GM12878 (cell line): ENCODE data around the gene WARS2.

Experiments used
- BHLHE40 ChIP-seq, 2 experiments: fragments of 450-650 bp in 1 of 2; IDR thresholded peaks; 2 replicates each; pipeline ENCODE4 v1.6.1; 2011 to 2017; ENCODE audit warnings: low read depth in 2 of 2, borderline replicate concordance in 1 of 2, improper control_type of control experiment in 1 of 2, low read length in 1 of 2, mild to moderate bottlenecking in 1 of 2
- EED ChIP-seq: sonication (generic); IDR thresholded peaks from 2 replicates; pipeline ENCODE4 v1.6.1; 2016; ENCODE audit warnings: antibody characterized with exemption, low read depth
- EP300 ChIP-seq, 2 experiments: fragments of 150-350 bp in 1 of 2; IDR thresholded peaks; 2 replicates each; pipeline ENCODE4 v1.6.1; 2011 to 2012; ENCODE audit warnings: low read depth in 2 of 2, low read length in 2 of 2, borderline replicate concordance in 1 of 2, improper control_type of control experiment in 1 of 2, inconsistent platforms in 1 of 2; ENCODE audit not compliant: control insufficient read depth in 1 of 2
- IKZF1 ChIP-seq: fragments of 450-650 bp; conservative IDR thresholded peaks from 2 replicates; pipeline ENCODE4 v1.6.1; 2017; ENCODE audit warnings: antibody characterized with exemption, mild to moderate bottlenecking
- MTA3 ChIP-seq: IDR thresholded peaks from 2 replicates; pipeline ENCODE4 v1.6.1; 2012; ENCODE audit warnings: low read length, inconsistent platforms, borderline replicate concordance
- NFYB ChIP-seq: IDR thresholded peaks from 2 replicates; pipeline ENCODE4 v1.6.1; 2011; ENCODE audit warnings: low read depth, mild to moderate bottlenecking, low read length, improper control_type of control experiment, moderate library complexity; ENCODE audit not compliant: insufficient read depth
- POLR2A ChIP-seq: IDR thresholded peaks from 2 replicates; pipeline ENCODE4 v1.6.1; 2011; ENCODE audit warnings: low read depth, mild to moderate bottlenecking, low read length
- POLR2AphosphoS2 ChIP-seq: IDR thresholded peaks from 2 replicates; pipeline ENCODE4 v1.6.1; 2011; ENCODE audit warnings: low read depth, mild to moderate bottlenecking, low read length, improper control_type of control experiment, moderate library complexity
- SP1 ChIP-seq: IDR thresholded peaks from one replicate; pipeline ENCODE4 v1.6.1; 2011; ENCODE audit warnings: low read depth, low read length
- TCF7 ChIP-seq: IDR thresholded peaks from 2 replicates; pipeline ENCODE4 v1.6.1; 2014; ENCODE audit warnings: antibody characterized with exemption, borderline replicate concordance
- TF ChIP-seq, protein P1 (sequence below): fragments of 150-350 bp; IDR thresholded peaks from 2 replicates; pipeline ENCODE4 v1.6.1; 2016; ENCODE audit warnings: low read depth, low read length
- TF ChIP-seq, protein P2 (sequence below): fragments of 450-650 bp; IDR thresholded peaks from 2 replicates; pipeline ENCODE4 v1.6.1; 2017; ENCODE audit warnings: mild to moderate bottlenecking, moderate library complexity
- TF ChIP-seq, protein P3 (sequence below), 3 experiments: IDR thresholded peaks in 2 of 3; conservative IDR thresholded peaks in 1 of 3; 2 replicates each; pipeline ENCODE4 v1.5.1; 2011; ENCODE audit warnings: low read depth in 3 of 3, low read length in 3 of 3, mild to moderate bottlenecking in 3 of 3, control low read depth in 2 of 3, moderate library complexity in 2 of 3, inconsistent platforms in 1 of 3, mixed read lengths in 1 of 3; ENCODE audit not compliant: control insufficient read depth in 2 of 3, insufficient read depth in 1 of 3; ENCODE audit errors: extremely low read depth in 1 of 3

DNA sequence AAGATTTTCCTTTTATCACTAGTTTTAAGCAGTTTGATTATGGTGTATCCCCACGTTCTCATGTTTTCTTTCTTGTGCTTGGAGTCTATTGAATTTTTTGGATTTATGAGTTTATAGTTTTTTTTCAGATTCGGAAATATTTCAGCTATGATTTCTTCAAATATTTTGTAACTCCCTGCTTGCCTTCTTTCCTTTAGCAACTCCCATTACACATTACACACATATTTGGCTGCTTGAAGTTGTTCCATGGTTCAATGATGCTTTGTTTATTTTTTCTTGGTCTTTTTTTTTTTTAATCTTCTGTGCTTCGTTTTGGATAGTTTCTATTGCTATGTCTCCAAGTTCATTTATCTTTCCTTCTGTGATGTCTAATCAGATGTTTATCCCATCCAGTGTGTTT is 48.5 kb upstream of the WARS2 start:
- TF ChIP-seq IKZF1 = no peak
- TF ChIP-seq, protein P1, sequence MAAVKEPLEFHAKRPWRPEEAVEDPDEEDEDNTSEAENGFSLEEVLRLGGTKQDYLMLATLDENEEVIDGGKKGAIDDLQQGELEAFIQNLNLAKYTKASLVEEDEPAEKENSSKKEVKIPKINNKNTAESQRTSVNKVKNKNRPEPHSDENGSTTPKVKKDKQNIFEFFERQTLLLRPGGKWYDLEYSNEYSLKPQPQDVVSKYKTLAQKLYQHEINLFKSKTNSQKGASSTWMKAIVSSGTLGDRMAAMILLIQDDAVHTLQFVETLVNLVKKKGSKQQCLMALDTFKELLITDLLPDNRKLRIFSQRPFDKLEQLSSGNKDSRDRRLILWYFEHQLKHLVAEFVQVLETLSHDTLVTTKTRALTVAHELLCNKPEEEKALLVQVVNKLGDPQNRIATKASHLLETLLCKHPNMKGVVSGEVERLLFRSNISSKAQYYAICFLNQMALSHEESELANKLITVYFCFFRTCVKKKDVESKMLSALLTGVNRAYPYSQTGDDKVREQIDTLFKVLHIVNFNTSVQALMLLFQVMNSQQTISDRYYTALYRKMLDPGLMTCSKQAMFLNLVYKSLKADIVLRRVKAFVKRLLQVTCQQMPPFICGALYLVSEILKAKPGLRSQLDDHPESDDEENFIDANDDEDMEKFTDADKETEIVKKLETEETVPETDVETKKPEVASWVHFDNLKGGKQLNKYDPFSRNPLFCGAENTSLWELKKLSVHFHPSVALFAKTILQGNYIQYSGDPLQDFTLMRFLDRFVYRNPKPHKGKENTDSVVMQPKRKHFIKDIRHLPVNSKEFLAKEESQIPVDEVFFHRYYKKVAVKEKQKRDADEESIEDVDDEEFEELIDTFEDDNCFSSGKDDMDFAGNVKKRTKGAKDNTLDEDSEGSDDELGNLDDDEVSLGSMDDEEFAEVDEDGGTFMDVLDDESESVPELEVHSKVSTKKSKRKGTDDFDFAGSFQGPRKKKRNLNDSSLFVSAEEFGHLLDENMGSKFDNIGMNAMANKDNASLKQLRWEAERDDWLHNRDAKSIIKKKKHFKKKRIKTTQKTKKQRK = no peak
- no peak for TF ChIP-seq POLR2A
- TF ChIP-seq NFYB = no peak
- no peak for TF ChIP-seq EED
- no peak for TF ChIP-seq MTA3
- TF ChIP-seq, protein P2, sequence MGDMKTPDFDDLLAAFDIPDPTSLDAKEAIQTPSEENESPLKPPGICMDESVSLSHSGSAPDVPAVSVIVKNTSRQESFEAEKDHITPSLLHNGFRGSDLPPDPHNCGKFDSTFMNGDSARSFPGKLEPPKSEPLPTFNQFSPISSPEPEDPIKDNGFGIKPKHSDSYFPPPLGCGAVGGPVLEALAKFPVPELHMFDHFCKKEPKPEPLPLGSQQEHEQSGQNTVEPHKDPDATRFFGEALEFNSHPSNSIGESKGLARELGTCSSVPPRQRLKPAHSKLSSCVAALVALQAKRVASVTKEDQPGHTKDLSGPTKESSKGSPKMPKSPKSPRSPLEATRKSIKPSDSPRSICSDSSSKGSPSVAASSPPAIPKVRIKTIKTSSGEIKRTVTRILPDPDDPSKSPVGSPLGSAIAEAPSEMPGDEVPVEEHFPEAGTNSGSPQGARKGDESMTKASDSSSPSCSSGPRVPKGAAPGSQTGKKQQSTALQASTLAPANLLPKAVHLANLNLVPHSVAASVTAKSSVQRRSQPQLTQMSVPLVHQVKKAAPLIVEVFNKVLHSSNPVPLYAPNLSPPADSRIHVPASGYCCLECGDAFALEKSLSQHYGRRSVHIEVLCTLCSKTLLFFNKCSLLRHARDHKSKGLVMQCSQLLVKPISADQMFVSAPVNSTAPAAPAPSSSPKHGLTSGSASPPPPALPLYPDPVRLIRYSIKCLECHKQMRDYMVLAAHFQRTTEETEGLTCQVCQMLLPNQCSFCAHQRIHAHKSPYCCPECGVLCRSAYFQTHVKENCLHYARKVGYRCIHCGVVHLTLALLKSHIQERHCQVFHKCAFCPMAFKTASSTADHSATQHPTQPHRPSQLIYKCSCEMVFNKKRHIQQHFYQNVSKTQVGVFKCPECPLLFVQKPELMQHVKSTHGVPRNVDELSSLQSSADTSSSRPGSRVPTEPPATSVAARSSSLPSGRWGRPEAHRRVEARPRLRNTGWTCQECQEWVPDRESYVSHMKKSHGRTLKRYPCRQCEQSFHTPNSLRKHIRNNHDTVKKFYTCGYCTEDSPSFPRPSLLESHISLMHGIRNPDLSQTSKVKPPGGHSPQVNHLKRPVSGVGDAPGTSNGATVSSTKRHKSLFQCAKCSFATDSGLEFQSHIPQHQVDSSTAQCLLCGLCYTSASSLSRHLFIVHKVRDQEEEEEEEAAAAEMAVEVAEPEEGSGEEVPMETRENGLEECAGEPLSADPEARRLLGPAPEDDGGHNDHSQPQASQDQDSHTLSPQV = no peak
- TF ChIP-seq BHLHE40 (IDR thresholded peaks at IDR 0.05; ENCODE audit: borderline replicate concordance in 1 of 2, low read depth in 2 of 2, low read length in 1 of 2) = no peak
- TF ChIP-seq, protein P3, sequence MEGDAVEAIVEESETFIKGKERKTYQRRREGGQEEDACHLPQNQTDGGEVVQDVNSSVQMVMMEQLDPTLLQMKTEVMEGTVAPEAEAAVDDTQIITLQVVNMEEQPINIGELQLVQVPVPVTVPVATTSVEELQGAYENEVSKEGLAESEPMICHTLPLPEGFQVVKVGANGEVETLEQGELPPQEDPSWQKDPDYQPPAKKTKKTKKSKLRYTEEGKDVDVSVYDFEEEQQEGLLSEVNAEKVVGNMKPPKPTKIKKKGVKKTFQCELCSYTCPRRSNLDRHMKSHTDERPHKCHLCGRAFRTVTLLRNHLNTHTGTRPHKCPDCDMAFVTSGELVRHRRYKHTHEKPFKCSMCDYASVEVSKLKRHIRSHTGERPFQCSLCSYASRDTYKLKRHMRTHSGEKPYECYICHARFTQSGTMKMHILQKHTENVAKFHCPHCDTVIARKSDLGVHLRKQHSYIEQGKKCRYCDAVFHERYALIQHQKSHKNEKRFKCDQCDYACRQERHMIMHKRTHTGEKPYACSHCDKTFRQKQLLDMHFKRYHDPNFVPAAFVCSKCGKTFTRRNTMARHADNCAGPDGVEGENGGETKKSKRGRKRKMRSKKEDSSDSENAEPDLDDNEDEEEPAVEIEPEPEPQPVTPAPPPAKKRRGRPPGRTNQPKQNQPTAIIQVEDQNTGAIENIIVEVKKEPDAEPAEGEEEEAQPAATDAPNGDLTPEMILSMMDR (IDR thresholded peaks at IDR 0.05 in 2 of 3, conservative IDR thresholded peaks at IDR 0.05 in 1 of 3; ENCODE audit: control insufficient read depth in 2 of 3, extremely low read depth in 1 of 3, insufficient read depth in 1 of 3, low read depth in 3 of 3, low read length in 3 of 3) = no peak
- no peak for TF ChIP-seq TCF7
- TF ChIP-seq EP300 (IDR thresholded peaks at IDR 0.05; ENCODE audit: borderline replicate concordance in 1 of 2, control insufficient read depth in 1 of 2, low read depth in 2 of 2, low read length in 2 of 2) = no peak
- no peak for TF ChIP-seq SP1
- no peak for TF ChIP-seq POLR2AphosphoS2
